NCI-H510A (cell line): Measurements from ENCODE around the gene ZSCAN29.

Experiments
- DNase-seq: peaks from one replicate; lab custom pipeline; 2025; lab: John Stamatoyannopoulos, UW

ZSCAN29 gene

GRCh38 chr15:43347114-43347513, 23.7 kb downstream of the ZSCAN29 start:
- DNase-seq: no peak

- DNase-seq: no peak
These were observed 24.5 kb downstream of the ZSCAN29 start for GRCh38 chr15:43346305-43346704.

GRCh38 chr15:43330780-43331087, 40.1 kb downstream of the ZSCAN29 start:
- no peak for DNase-seq

- peak; percentile 53 for DNase-seq
These were observed 40.7 kb downstream of the ZSCAN29 start, which contains the start of gene LCMT2 for GRCh38 chr15:43329960-43330779. TSS of gene LCMT2 (minus strand) at chr15:43330573. CDS start at chr15:43330489, 84 bp downstream.

GRCh38 chr15:43329217-43329959, 41.5 kb downstream of the ZSCAN29 start:
- no peak for DNase-seq

- DNase-seq: no peak
These were observed 45.7 kb downstream of the ZSCAN29 start for GRCh38 chr15:43325039-43325684.

GRCh38 chr15:43318990-43319771, 51.7 kb downstream of the ZSCAN29 start:
- DNase-seq: no peak

- no peak for DNase-seq
These were observed 53.2 kb downstream of the ZSCAN29 start for GRCh38 chr15:43317566-43318184.

GRCh38 chr15:43316971-43317346, 53.9 kb downstream of the ZSCAN29 start:
- DNase-seq: no peak

- DNase-seq: no peak
These were observed 54.5 kb downstream of the ZSCAN29 start for GRCh38 chr15:43316016-43316970.

- DNase-seq: no peak
These were observed 56.7 kb downstream of the ZSCAN29 start for GRCh38 chr15:43314171-43314570.

- DNase-seq: no peak
These were observed 58.5 kb downstream of the ZSCAN29 start for GRCh38 chr15:43312378-43312777.
